GM06990 (cell line): ENCODE measurements around the gene ZNF181.

Experiments used
- DNase-seq: peaks from one replicate; pipeline ENCODE4 v3.0.0-alpha.2; 2011; ENCODE audit not compliant: insufficient read length; ENCODE audit errors: extremely low read depth
- H3K27me3 ChIP-seq: replicated peaks from 2 replicates; pipeline ENCODE4 v1.6.0; 2011; ENCODE audit warnings: low read length; ENCODE audit not compliant: control insufficient read depth, insufficient read depth
- H3K36me3 ChIP-seq: 2 replicates; pipeline ENCODE4 v1.5.1; 2011; ENCODE audit warnings: low read length; ENCODE audit not compliant: control insufficient read depth, insufficient read depth
- H3K4me3 ChIP-seq: replicated peaks from 2 replicates; pipeline ENCODE4 v1.5.1; 2011; ENCODE audit warnings: low read depth, mild to moderate bottlenecking, control low read depth, low read length
- CTCF ChIP-seq: IDR thresholded peaks from 2 replicates; pipeline ENCODE4 v1.5.1; 2011; ENCODE audit warnings: low read length, control low read depth, mild to moderate bottlenecking, inconsistent platforms; ENCODE audit not compliant: insufficient read depth, poor library complexity, severe bottlenecking

The ZNF181 gene

GRCh38 chr19:34766386-34766785 lies 32.3 kb downstream of the ZNF181 start:
- TF ChIP-seq CTCF: no peak
- H3K36me3 ChIP-seq: peaks cover 3% of the 10 kb centered on the region
- no peak for DNase-seq
- H3K4me3 ChIP-seq: no peak overlapping the region
- no peaks in the 10 kb centered on the region for H3K27me3 ChIP-seq

- Histone ChIP-seq H3K27me3 (no peaks in the 10 kb centered on the region), H3K4me3 (no peak overlapping the region), H3K36me3 (peaks cover 3% of the 10 kb centered on the region)
- no peak for TF ChIP-seq CTCF
- no peak for DNase-seq
Observed at GRCh38 chr19:34767951-34768350, 33.9 kb downstream of the ZNF181 start.

GRCh38 chr19:34772697-34773554 lies 38.9 kb downstream of the ZNF181 start, which contains the start of gene ZNF599:
Gene ZNF599, minus strand, starts transcription at chr19:34773215. Its CDS starts 374 bp downstream, at chr19:34772841.
- H3K4me3 ChIP-seq: peak within 1 kb of the TSS; percentile 90
- peak; percentile 93 for DNase-seq
- no peaks in the 10 kb centered on the region for H3K27me3 ChIP-seq
- no peaks in the 10 kb centered on the region; the same call in none of the 2 replicates for H3K36me3 ChIP-seq
- TF ChIP-seq CTCF: no peak

GRCh38 chr19:34773555-34773864 lies 39.5 kb downstream of the ZNF181 start:
- no peaks in the 10 kb centered on the region for H3K27me3 ChIP-seq
- no peaks in the 10 kb centered on the region; the same call in 1 of the 2 replicates for H3K36me3 ChIP-seq
- no peak for DNase-seq
- H3K4me3 ChIP-seq: peak overlapping the region; percentile 90
- TF ChIP-seq CTCF: no peak

- Histone ChIP-seq H3K27me3 (no peaks in the 10 kb centered on the region), H3K36me3 (no peaks in the 10 kb centered on the region), H3K4me3 (no peak overlapping the region)
- TF ChIP-seq CTCF: no peak
- DNase-seq: no peak
Observed at GRCh38 chr19:34774857-34775256, 40.8 kb downstream of the ZNF181 start.
